IMR-90 (cell line): Measurements from ENCODE around the gene RPTOR. TPM values are rescaled to one million over a fixed set of nuclear protein-coding genes. Genes with fewer than 3 reads are reported as not detected.

Experiments used
- ATAC-seq: fragments of 200-7000 bp; cut with Tn5 transposase; 2 replicates; pipeline ENCODE4 v1.9.1; 2020; ENCODE audit warnings: low read depth, mild to moderate bottlenecking, moderate library complexity
- BruUV-seq: library from RNA; stranded (reverse); fragments of 400-500 nt; replicated peaks from 2 replicates; lab custom pipeline; 2021; lab: Mats Ljungman, UMichigan
- CTCF ChIA-PET: fragments of 300-600 bp; formaldehyde crosslinking; extraction: SDS; loops from one replicate; lab custom pipeline; 2021; ENCODE audit warnings: antibody characterized with exemption; lab: Yijun Ruan, JAX
- POLR2A ChIA-PET: fragments of 300-600 bp; sonication (Branson Sonifier 250); formaldehyde crosslinking; loops from one replicate; lab custom pipeline; 2022; ENCODE audit warnings: antibody characterized with exemption; ENCODE audit not compliant: unreplicated experiment; lab: Charles Lee
- DNase-seq: peaks from one replicate; pipeline ENCODE4 v3.0.0; 2013
- H2AFZ ChIP-seq: replicated peaks from 2 replicates; pipeline ENCODE3; 2013; ENCODE audit warnings: low read length, mild to moderate bottlenecking; ENCODE audit not compliant: poor library complexity
- H2AK5ac ChIP-seq: 2 replicates; pipeline ENCODE4 v1.6.1; 2013; ENCODE audit warnings: low read depth, low read length, inconsistent platforms
- H2AK9ac ChIP-seq: replicated peaks from 2 replicates; pipeline ENCODE3; 2013; ENCODE audit warnings: mild to moderate bottlenecking, low read depth, low read length, moderate library complexity; ENCODE audit not compliant: poor library complexity
- H2BK120ac ChIP-seq: 2 replicates; pipeline ENCODE4 v1.6.1; 2013; ENCODE audit warnings: low read depth, low read length, inconsistent platforms
- H2BK15ac ChIP-seq: 3 replicates; pipeline ENCODE4 v1.6.1; 2013; ENCODE audit warnings: low read depth, low read length, inconsistent platforms
- H2BK20ac ChIP-seq: 2 replicates; pipeline ENCODE4 v1.6.1; 2013; ENCODE audit warnings: low read depth, mild to moderate bottlenecking, inconsistent platforms, low read length, moderate library complexity
- H2BK5ac ChIP-seq: 2 replicates; pipeline ENCODE4 v1.6.1; 2013; ENCODE audit warnings: mild to moderate bottlenecking, low read depth, low read length, inconsistent platforms; ENCODE audit not compliant: poor library complexity, severe bottlenecking
- H3K14ac ChIP-seq: replicated peaks from 2 replicates; pipeline ENCODE4 v1.6.1; 2013; ENCODE audit warnings: low read depth, low read length, inconsistent platforms
- H3K18ac ChIP-seq: 2 replicates; pipeline ENCODE4 v1.6.1; 2013; ENCODE audit warnings: low read depth, low read length, control low read depth
- H3K23ac ChIP-seq: 2 replicates; pipeline ENCODE4 v1.6.1; 2013; ENCODE audit warnings: low read depth, low read length, inconsistent platforms
- H3K27ac ChIP-seq: 2 replicates; pipeline ENCODE4 v1.5.1; 2013; ENCODE audit warnings: mild to moderate bottlenecking, control low read depth, low read length; ENCODE audit not compliant: insufficient read depth
- H3K27me3 ChIP-seq: 2 replicates; pipeline ENCODE4 v1.6.1; 2013; ENCODE audit warnings: low read length; ENCODE audit not compliant: control insufficient read depth, insufficient read depth
- H3K36me3 ChIP-seq: 2 replicates; pipeline ENCODE4 v1.6.1; 2013; ENCODE audit warnings: low read length, mixed read lengths; ENCODE audit not compliant: control insufficient read depth, insufficient read depth
- H3K4ac ChIP-seq: 2 replicates; pipeline ENCODE4 v1.6.1; 2013; ENCODE audit warnings: low read depth, low read length, inconsistent platforms
- H3K4me1 ChIP-seq: 2 replicates; pipeline ENCODE4 v1.6.1; 2013; ENCODE audit warnings: low read length, mixed read lengths; ENCODE audit not compliant: control insufficient read depth, insufficient read depth
- H3K4me2 ChIP-seq: 2 replicates; pipeline ENCODE4 v1.6.1; 2013; ENCODE audit warnings: low read depth, mild to moderate bottlenecking, control low read depth, low read length, moderate library complexity
- H3K4me3 ChIP-seq: 2 replicates; pipeline ENCODE4 v1.5.1; 2013; ENCODE audit warnings: low read depth, mild to moderate bottlenecking, control low read depth, low read length, moderate library complexity; ENCODE audit not compliant: insufficient read depth
- H3K56ac ChIP-seq: 2 replicates; pipeline ENCODE4 v1.6.1; 2013; ENCODE audit warnings: low read length, inconsistent platforms; ENCODE audit not compliant: insufficient read depth; ENCODE audit errors: extremely low read depth
- H3K79me1 ChIP-seq, 2 experiments: 2 replicates each; pipeline ENCODE4 v1.6.1; 2013; ENCODE audit warnings: low read length in 2 of 2, inconsistent platforms in 1 of 2, low read depth in 1 of 2
- H3K9ac ChIP-seq: 2 replicates; pipeline ENCODE4 v1.6.1; 2013; ENCODE audit warnings: low read depth, low read length, control low read depth
- H3K9me1 ChIP-seq: 2 replicates; pipeline ENCODE4 v1.6.1; 2013; ENCODE audit warnings: low read length, inconsistent platforms; ENCODE audit not compliant: insufficient read depth
- H3K9me3 ChIP-seq: 2 replicates; pipeline ENCODE4 v1.6.1; 2013; ENCODE audit warnings: low read length; ENCODE audit not compliant: control insufficient read depth, insufficient read depth
- H4K20me1 ChIP-seq: 2 replicates; pipeline ENCODE4 v1.6.1; 2013; ENCODE audit warnings: low read length, inconsistent platforms; ENCODE audit not compliant: insufficient read depth
- H4K5ac ChIP-seq: 2 replicates; pipeline ENCODE4 v1.6.1; 2013; ENCODE audit warnings: mild to moderate bottlenecking, low read depth, low read length, control low read depth
- H4K8ac ChIP-seq, 2 experiments: 2 replicates each; pipeline ENCODE4 v1.6.1; 2013; ENCODE audit warnings: low read depth in 2 of 2, low read length in 2 of 2, control low read depth in 1 of 2, inconsistent platforms in 1 of 2
- H4K91ac ChIP-seq: 2 replicates; pipeline ENCODE4 v1.6.1; 2013; ENCODE audit warnings: low read depth, low read length, inconsistent platforms; ENCODE audit not compliant: insufficient read depth
- BHLHE40 ChIP-seq: fragments of 150-350 bp; IDR thresholded peaks from 2 replicates; pipeline ENCODE4 v1.6.1; 2016; ENCODE audit warnings: mild to moderate bottlenecking, low read depth, low read length
- CEBPB ChIP-seq: IDR thresholded peaks from 2 replicates; pipeline ENCODE4 v1.6.1; 2012; ENCODE audit warnings: low read depth, low read length, improper control_type of control experiment
- FOS ChIP-seq: fragments of 150-350 bp; IDR thresholded peaks from 2 replicates; pipeline ENCODE4 v1.6.1; 2016; ENCODE audit warnings: low read depth, low read length
- MXI1 ChIP-seq: IDR thresholded peaks from 2 replicates; pipeline ENCODE4 v1.6.1; 2012; ENCODE audit warnings: low read depth, mild to moderate bottlenecking, low read length, moderate library complexity, borderline replicate concordance
- POLR2A ChIP-seq: IDR thresholded peaks from 2 replicates; pipeline ENCODE4 v1.6.1; 2012; ENCODE audit warnings: mild to moderate bottlenecking, low read depth, low read length
- RFX5 ChIP-seq: IDR thresholded peaks from 2 replicates; pipeline ENCODE4 v1.8.0; 2012; ENCODE audit warnings: low read depth, mild to moderate bottlenecking, low read length, moderate library complexity
- WGBS, 2 experiments: methylation state at CpG; one replicate each; pipeline versions ENCODE4 v1.1.5 to v1.1.7; 2013; ENCODE audit warnings: missing lambda C conversion rate in 2 of 2; ENCODE audit not compliant: insufficient read length in 1 of 2; ENCODE audit errors: extremely low coverage in 2 of 2; 5-methylcytosine and 5-hydroxymethylcytosine counted together
- dilution Hi-C: fragments of 300-500 bp; cut with HindIII; formaldehyde crosslinking; loops from one replicate; pipeline ENCODE4 v1.14.3; 2018; ENCODE audit warnings: low sequenced_read_pairs; ENCODE audit not compliant: unreplicated experiment
- in situ Hi-C: fragments of 300-500 bp; cut with MboI; formaldehyde crosslinking; loops from 3 replicates; pipeline ENCODE4 v1.14.3; 2019; ENCODE audit warnings: low sequenced_read_pairs, inconsistent platforms, mixed read lengths
- intact Hi-C: fragments of 100-400 bp; cut with micrococcal nuclease; formaldehyde crosslinking; loops from 2 replicates; pipeline ENCODE4 v1.10.0; 2022
- polyA plus RNA-seq, 3 experiments: library from polyadenylated mRNA; depleted of rRNA; stranded (reverse); fragments of >200 nt; gene quantifications; 2 replicates each; pipeline ENCODE4 v1.2.3, GENCODE V29; 2012; ENCODE audit warnings: low replicate concordance in 1 of 3
- total RNA-seq: library from RNA; depleted of rRNA; stranded (reverse); fragments of >200 nt; gene quantifications from 2 replicates; pipeline ENCODE4 v1.2.3, GENCODE V29; 2012

The RPTOR gene
- total and polyA plus RNA-seq, 2 of the 4 experiments (the other 2 are of a cell fraction), result 10.8 to 14.7 TPM

DNA sequence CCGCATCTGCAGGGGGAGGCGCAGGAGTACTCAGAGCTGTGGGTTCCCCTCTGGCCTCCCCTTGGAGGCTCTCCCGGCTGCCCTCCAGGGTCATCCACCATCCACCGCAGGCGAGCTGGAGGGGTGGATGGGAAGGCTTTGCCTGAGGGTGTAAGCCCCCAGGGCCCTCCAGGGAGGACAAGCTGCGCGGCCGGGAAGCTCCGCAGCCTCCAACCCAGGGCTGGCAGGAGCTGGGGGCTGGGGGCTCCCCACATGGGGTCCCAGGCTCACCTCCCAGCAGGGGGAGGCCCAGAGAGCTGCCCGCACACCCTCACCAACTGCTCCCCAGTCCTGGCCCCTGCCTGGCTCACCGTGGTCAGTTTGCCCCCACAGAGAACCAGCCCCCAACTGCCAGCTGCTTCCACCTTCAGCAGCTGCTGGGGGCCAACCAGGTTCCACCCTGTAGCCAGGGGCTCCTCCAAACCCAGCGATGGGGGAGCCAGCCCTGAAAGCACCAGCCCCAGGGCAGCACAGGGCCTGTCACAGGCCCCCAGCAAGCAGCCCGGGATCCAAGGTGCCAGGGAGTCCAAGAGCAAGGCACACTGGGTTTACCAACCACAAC lies 427.2 kb downstream of the RPTOR start:
- 100% methylated on average over 1 of the region's 13 CpGs; no CpG with 5 or more reads in 1 of the 2 experiments for WGBS, 2 experiments
- Histone ChIP-seq H3K27ac (no peak overlapping the region), H3K4me1 (peaks cover 8% of the 10 kb centered on the region), H3K4me2 (no peak overlapping the region), H2AK5ac (no peak overlapping the region), H3K23ac (no peak overlapping the region), H3K56ac (no peak overlapping the region), H2BK15ac (no peak overlapping the region), H3K79me1 (no peaks in the 10 kb centered on the region), H3K9ac (no peak overlapping the region), H2BK120ac (no peak overlapping the region), H3K4ac (no peak overlapping the region), H3K9me1 (peaks cover 7% of the 10 kb centered on the region; the same call in 1 of the 2 replicates), H2BK20ac (no peak overlapping the region), H4K20me1 (no peaks in the 10 kb centered on the region), H2AK9ac (peak overlapping the region; percentile 8), H4K5ac (no peak overlapping the region), H3K36me3 (no peaks in the 10 kb centered on the region), H3K4me3 (no peak overlapping the region), H4K91ac (no peak overlapping the region), H3K18ac (no peak overlapping the region), H2BK5ac (no peak overlapping the region), H2AFZ (no peak overlapping the region), H3K14ac (no peak overlapping the region), H3K27me3 (no peaks in the 10 kb centered on the region), H3K9me3 (no peaks in the 10 kb centered on the region), H4K8ac (no peak overlapping the region)
- CTCF ChIA-PET, result no interaction called here
- BruUV-seq, result no TSS peak
- in situ Hi-C loops (no loop called here), intact Hi-C loops (no loop called here), dilution Hi-C loops (no loop called here)
- DNase-seq, result no peak
- no peak for TF ChIP-seq POLR2A
- no peak for TF ChIP-seq MXI1
- no peak for TF ChIP-seq BHLHE40
- no peak for TF ChIP-seq RFX5
- TF ChIP-seq FOS, result no peak
- no peak for TF ChIP-seq CEBPB
- no peak for ATAC-seq
- POLR2A ChIA-PET, result no interaction called here
